HG03571 (cell line): ENCODE data around the gene DIDO1.
"Not testable (repeated sequence)": the region's sequence is repeated elsewhere in the genome, so short reads cannot be mapped to it uniquely, and the experiment has no call there.

Experiments
- ATAC-seq: cut with Tn5 transposase; IDR thresholded peaks from one replicate; pipeline ENCODE4 v1.9.1; 2021; ENCODE audit not compliant: unreplicated experiment

The DIDO1 gene

GRCh38 chr20:62880935-62881661, 45.2 kb downstream of the DIDO1 start:
- no peak for ATAC-seq

DNA sequence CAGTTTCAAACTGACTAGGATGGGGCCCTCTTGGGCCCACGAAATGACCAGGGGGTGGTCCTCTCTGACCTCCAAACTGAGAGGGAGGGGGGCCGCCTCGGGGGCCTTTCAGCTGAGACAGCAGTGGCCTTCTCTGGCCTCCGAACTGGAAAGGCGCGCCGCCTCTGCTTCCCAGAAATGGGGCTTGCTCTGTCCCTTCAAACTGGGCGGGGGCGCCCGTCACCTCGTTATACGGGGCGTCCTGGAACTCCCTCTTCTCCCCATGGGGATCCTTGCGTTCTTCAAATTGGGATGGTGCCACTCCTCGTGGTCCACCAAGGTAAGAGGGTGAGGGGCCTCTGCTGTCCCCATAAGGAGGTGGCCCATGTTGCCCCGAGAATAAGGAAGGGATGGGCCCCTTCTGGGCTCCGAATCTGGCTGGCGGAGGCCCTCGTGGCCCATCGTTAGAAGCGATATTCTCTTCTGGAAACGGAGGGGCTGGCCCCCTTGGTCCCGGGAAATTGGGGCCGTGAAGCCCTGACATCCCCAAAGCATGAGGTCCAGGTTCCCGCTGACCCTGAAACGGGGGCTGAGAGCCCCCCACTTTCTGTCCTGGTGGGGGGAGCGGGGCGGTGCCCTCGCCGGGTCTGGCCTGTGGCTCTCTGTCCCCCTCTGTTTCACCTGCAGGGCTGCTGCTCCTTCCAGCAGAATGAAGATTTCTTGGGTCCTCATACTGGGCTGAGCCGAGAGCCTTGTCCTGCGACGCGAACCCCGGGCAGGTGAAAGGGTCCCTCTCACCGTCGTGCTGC, 46.0 kb downstream of the DIDO1 start:
- ATAC-seq, result no peak

DNA sequence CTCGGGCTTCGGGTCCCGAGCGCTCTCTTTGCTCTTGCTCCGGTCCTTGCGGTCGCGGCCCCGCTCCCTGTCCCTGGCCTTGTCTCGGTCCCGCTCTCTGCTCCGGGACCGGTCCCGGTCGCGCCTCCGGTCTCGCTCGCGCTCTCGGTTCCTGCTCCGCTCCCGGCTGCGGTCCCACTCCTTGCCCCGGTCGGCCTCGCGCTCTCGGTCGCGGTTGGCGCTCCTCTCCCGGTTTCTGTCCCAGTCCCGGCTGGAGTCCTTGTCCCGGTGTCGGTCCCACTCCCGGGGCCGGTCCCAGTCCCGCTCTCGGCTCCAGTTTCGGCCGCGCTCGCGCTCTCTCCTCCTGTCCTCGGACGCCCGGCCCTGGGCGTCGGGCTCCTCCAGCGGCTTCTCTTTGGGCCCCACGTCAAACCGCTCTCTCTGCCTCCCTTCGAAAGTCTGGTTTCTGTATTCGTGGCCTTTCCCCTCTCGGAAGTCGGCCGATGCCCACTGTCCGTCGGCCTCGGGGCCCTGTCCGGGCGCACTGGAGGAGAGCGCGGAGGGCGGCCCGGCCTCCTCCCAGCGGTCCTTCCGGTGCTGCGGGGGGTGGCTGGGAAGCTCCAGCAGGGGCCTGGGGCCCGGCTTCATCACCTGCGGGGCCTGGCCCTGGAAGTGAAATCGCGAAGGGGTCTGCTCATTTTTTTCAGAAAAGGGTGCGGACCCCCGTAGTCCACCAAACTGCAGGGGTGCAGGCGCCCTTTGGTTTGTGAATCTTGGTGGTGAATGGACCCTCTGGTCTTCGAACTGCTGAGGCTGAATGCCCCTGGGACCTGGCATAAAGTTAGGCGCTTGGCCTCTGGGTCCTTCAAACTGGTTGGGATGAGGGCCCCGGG, 46.8 kb downstream of the DIDO1 start:
- no peak for ATAC-seq

- no peak for ATAC-seq
These were observed 47.9 kb downstream of the DIDO1 start for GRCh38 chr20:62878244-62879038.

- ATAC-seq, result no peak
These were observed 49.1 kb downstream of the DIDO1 start for GRCh38 chr20:62876902-62877816.

DNA sequence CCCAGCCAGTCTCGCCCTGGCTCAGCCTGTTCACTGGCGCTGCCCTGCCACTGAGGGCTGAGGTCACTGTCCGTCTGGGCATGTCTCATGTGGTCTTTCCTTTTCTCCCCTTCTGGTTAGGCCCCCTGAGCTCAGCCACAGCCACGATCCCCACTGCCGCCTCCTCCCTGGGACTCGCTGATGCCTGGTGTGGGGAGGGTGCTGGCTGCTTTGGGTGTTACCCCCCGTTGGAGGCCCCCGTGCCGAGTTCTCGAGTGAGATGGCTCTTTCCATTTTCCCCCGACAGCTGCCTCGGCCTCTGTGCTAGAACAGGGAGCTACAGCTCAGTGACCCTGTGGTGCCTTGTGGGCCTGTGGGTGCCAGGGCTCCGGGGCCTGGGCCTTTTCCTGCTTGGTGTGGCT, 49.8 kb downstream of the DIDO1 start:
- ATAC-seq, result no peak

- ATAC-seq, result no peak
These were observed 50.6 kb downstream of the DIDO1 start for GRCh38 chr20:62875419-62876361.

DNA sequence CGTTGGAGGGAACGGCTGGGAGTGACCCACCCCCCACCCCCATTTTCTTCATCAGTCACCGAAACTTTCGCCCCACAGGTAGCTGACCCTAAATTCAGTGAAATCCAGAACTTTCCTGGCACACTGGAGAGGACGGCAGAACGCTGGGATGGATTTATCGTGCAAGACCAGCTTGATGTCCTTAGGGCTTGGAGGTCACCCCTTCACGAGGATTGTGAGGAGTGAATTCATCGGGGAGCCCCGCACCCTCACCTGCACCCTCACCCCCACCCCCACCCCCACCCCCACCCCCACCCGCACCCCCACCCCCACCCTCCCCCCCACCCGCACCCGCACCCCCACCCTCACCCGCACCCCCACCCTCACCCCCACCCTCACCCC, 51.4 kb downstream of the DIDO1 start:
- no peak for ATAC-seq

- not testable (repeated sequence) for ATAC-seq
These were observed 52.6 kb downstream of the DIDO1 start for GRCh38 chr20:62873681-62874031.

DNA sequence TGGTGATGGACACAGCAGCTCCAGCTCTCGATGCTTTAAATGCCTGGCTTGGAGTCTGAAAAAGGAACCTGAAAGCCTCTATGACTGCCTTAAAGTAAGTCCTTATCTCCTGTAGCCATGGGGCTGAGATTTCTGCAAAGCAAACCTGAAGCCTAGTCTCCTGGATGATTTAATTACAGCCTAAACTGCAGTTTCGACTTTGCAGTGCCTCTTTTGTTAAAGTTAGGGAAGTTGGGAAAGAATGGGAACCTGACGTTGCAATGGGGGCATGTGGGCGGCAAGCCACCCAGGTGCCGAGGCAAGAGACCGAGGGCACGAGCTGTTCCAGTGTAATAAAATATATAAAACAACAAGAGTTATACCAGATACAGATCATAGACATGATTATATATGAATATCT, 53.0 kb downstream of the DIDO1 start:
- no peak for ATAC-seq

- no peak for ATAC-seq
These were observed 53.4 kb downstream of the DIDO1 start for GRCh38 chr20:62872862-62873261.

DNA sequence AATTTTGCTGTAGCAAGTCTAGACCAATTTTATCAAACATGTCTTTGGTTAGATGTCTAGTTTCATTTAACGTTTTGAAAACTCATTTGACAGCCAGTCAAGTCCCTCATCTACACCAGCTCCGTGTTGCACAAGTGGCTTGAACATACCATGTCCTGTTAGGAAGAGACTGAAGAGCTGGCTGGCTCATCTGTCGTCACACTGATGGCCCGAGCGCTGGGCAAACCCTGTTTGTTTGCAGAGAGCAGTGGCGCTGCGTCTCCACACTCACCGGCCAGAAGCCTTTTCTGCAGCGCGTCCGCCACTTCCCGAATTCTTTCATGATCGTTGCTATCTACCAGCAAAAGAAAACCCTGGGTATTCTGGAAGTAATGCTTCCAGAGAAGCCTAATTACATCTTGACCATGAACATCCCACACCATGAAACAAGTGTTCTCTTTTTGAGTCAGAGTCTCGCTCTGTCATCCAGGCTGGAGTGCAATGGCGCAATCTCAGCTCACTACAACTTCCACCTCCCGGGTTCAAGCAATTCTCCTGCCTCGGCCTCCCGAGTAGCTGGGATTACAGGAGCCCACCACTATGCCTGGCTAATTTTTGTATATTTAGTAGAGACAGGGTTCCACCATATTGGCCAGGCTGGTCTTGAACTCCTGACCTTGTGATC, 54.0 kb downstream of the DIDO1 start:
- ATAC-seq, result no peak

DNA sequence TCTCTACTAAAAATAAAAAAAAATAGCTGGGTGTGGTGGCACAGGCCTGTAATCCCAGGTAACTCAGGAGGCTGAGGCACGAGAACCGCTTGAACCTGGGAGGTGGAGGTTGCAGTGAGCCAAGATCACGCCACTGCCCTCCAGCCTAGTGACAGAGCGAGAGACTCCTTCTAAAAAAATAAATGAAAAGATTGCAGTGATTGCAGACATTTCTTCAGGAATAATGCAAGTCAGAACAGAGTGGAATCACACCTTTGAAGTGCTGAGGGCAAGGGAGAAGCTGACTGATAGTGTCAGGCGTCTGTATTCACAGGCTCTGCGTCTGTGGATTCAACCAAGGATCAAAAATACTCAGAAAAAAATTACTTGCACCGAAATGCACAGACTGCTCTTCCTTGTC, 62.1 kb downstream of the DIDO1 start:
- ATAC-seq, result no peak

DNA sequence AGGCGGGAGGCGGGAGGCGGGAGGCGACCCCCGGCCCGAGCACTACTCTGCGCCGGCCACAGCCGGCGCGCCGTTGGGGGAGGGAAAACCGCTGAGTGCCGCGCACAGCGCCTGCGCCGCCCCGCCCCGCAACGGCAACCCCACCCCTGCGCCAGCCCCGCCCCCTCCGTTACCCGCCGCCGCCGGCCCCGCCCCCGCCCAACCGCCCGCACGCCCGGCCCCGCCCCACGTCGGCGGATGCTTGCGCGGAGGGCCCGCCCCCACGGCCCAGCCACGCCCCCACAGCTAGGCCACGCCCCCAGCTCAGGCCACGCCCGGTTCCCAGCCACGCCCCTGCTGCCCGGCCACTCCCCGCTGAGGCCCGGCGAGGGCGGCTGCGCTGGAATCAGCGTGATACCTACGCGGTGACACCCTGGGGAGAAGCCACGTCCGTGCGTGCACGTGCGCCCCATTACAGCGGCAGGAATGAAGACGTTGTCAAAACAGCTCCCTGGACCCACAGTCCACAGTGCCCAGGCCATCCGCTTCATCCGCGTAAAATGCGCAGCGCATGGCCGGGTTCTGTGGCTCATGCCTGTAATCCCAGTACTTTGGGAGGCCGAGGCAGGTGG, 64.5 kb downstream of the DIDO1 start, which contains the start of gene TCFL5:
TCFL5 (minus strand) TSS at position 97 of the 611 bp plus-strand sequence. CDS start 152 bp downstream, outside the sequence.
- ATAC-seq, result peak; percentile 56

GRCh38 chr20:62860924-62861691, 65.2 kb downstream of the DIDO1 start:
- peak; percentile 33 for ATAC-seq

DNA sequence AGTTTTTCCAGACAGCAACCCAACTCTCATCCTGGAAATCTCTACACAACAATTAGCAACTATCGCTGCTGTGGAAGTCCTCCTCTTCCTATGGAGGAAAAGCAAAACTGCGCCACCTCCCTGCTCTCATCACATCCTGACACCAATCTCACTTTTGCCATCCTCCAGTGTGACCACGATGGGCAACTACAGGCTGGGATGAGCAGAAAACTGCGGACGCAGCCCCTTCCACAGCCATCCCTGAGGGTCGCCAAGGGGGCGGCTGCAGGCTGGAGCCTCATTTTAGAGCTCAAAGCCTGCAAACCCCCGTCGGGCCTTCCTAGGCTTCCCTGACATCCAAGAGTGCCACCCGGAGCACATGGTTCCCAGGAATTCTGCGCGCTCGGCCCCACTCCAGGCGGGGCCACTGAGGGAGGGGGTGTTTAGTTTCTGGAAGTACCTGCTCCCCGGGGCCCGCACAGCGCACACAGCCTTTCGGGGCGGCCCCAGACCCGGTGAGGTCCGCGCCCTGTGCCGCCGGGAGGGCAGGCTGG, 65.8 kb downstream of the DIDO1 start:
- no peak for ATAC-seq

DNA sequence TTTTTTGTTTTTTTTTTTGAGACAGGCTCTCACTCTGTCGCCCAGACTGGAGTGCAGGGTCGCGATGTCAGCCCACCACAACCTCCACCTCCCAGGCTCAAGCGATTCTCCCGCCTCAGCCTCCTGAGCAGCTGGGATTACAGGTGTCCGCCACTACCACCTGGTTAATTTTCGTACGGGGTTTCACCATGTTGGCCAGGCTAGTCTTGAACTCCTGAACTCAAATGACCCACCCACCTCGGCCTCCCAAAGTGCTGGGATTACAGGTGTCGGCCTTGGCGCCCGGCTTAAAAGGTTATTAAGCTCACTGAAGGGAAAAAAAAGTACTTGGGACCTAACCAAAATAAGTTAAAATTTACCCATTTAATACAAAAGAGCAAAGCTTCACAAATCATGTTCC, 66.6 kb downstream of the DIDO1 start:
- ATAC-seq, result no peak
